ENCODE data around the gene ASPSCR1. TPM values are rescaled to one million over a fixed set of nuclear protein-coding genes. Genes with fewer than 3 reads are reported as not detected.

ASPSCR1 gene
- total and polyA plus RNA-seq, 2 of the 13 experiments (the other 11 are each of a cell fraction or from before 2014, with no cell fraction given): 274 to 314 TPM

DNA sequence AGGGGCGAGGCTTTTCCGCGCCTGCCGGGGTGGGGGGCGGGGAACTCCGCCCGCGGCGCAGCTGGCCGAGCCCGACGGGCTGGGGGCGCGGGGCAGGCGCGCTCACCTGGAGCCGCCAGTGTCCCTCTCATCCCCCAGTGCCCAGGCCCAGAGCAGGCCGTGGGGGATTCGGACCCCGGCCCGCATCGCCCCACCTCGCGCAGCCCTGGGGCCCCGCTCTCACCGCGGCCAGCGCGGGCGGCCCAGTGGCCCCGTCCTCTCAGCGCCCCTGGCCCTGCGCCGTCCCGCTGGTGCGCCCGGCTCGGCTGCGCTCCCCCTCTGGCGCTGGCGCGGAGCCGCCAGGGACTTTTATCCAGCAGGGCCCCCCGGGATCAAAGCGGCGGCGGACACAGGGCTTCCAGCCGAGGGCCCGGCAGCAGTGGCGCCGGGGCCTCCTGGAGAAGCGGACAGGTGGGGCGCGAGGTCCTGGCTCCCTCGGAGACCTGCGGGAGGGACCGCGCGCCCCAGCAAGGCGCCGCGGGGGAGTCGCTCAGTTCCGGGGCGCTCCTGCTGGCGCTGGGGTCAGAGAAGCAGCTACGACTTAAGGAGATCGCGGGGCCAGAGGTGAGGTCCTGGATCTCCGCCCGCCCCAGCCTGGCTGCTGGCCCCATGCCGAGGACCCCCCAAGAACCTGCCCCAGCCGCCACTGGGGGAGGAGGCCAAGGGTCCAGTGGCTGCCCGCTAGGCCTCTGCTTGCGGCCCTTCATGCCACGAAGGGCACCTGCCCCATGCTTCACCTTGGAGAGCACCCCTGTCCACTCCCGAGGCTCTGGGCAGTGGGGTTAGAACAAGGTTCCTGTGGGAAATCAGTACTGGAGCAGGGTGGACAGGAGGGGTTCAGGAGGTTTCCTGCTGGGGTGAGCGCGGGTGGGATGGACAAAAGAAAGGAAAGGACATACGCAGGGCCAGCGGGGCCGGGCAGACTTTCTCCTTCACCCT, 15.6 kb upstream of the ASPSCR1 start (continued):
- TF ChIP-seq, protein P1, sequence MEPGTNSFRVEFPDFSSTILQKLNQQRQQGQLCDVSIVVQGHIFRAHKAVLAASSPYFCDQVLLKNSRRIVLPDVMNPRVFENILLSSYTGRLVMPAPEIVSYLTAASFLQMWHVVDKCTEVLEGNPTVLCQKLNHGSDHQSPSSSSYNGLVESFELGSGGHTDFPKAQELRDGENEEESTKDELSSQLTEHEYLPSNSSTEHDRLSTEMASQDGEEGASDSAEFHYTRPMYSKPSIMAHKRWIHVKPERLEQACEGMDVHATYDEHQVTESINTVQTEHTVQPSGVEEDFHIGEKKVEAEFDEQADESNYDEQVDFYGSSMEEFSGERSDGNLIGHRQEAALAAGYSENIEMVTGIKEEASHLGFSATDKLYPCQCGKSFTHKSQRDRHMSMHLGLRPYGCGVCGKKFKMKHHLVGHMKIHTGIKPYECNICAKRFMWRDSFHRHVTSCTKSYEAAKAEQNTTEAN (CRISPR knock-in tag; conservative IDR thresholded peaks at IDR 0.05): 0 out of 2 replicates have a peak, but pooled peaks have one; percentile 7
- TF ChIP-seq AGO2 (optimal IDR thresholded peaks at IDR 0.05; ENCODE audit: low read depth, low read length) (peak; percentile 98), NFYC (CRISPR knock-in tag; IDR thresholded peaks at IDR 0.05) (no peak), HNRNPL (IDR thresholded peaks at IDR 0.05; ENCODE audit: low read depth, low read length) (peak; percentile 84), ZNF670 (CRISPR knock-in tag; IDR thresholded peaks at IDR 0.05; ENCODE audit: borderline replicate concordance) (no peak), RAD21 (CRISPR knock-in tag; IDR thresholded peaks at IDR 0.05) (peak; percentile 17; the same call in 1 of the 2 replicates), TOPORS (CRISPR knock-in tag; IDR thresholded peaks at IDR 0.05) (peak; percentile 51; the same call in 1 of the 2 replicates), KDM5B (CRISPR knock-in tag; IDR thresholded peaks at IDR 0.05; ENCODE audit: borderline replicate concordance) (peak; percentile 58), FOXJ3 (CRISPR knock-in tag; IDR thresholded peaks at IDR 0.05; ENCODE audit: borderline replicate concordance) (no peak), ZNF781 (CRISPR knock-in tag; IDR thresholded peaks at IDR 0.05; ENCODE audit: borderline replicate concordance, not compliant biosample characterization) (no peak), ZBTB7B (CRISPR knock-in tag; IDR thresholded peaks at IDR 0.05) (0 out of 2 replicates have a peak, but pooled peaks have one; percentile 30)
- TF ChIP-seq, protein P2, sequence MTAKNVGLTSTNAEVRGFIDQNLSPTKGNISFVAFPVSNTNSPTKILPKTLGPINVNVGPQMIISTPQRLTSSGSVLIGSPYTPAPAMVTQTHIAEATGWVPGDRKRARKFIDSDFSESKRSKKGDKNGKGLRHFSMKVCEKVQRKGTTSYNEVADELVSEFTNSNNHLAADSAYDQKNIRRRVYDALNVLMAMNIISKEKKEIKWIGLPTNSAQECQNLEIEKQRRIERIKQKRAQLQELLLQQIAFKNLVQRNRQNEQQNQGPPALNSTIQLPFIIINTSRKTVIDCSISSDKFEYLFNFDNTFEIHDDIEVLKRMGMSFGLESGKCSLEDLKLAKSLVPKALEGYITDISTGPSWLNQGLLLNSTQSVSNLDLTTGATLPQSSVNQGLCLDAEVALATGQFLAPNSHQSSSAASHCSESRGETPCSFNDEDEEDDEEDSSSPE (CRISPR knock-in tag; IDR thresholded peaks at IDR 0.05): no peak
- TF ChIP-seq, protein P3, sequence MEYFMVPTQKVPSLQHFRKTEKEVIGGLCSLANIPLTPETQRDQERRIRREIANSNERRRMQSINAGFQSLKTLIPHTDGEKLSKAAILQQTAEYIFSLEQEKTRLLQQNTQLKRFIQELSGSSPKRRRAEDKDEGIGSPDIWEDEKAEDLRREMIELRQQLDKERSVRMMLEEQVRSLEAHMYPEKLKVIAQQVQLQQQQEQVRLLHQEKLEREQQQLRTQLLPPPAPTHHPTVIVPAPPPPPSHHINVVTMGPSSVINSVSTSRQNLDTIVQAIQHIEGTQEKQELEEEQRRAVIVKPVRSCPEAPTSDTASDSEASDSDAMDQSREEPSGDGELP (IDR thresholded peaks at IDR 0.05; ENCODE audit: borderline replicate concordance, low read depth): peak; percentile 39; the same call in 1 of the 2 replicates
- TF ChIP-seq, protein P4, sequence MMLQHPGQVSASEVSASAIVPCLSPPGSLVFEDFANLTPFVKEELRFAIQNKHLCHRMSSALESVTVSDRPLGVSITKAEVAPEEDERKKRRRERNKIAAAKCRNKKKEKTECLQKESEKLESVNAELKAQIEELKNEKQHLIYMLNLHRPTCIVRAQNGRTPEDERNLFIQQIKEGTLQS (CRISPR knock-in tag; IDR thresholded peaks at IDR 0.05): 0 out of 2 replicates have a peak, but pooled peaks have one; percentile 15
- TF ChIP-seq, protein P5, sequence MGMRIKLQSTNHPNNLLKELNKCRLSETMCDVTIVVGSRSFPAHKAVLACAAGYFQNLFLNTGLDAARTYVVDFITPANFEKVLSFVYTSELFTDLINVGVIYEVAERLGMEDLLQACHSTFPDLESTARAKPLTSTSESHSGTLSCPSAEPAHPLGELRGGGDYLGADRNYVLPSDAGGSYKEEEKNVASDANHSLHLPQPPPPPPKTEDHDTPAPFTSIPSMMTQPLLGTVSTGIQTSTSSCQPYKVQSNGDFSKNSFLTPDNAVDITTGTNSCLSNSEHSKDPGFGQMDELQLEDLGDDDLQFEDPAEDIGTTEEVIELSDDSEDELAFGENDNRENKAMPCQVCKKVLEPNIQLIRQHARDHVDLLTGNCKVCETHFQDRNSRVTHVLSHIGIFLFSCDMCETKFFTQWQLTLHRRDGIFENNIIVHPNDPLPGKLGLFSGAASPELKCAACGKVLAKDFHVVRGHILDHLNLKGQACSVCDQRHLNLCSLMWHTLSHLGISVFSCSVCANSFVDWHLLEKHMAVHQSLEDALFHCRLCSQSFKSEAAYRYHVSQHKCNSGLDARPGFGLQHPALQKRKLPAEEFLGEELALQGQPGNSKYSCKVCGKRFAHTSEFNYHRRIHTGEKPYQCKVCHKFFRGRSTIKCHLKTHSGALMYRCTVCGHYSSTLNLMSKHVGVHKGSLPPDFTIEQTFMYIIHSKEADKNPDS (CRISPR knock-in tag; IDR thresholded peaks at IDR 0.05): no peak
- TF ChIP-seq, protein P6, sequence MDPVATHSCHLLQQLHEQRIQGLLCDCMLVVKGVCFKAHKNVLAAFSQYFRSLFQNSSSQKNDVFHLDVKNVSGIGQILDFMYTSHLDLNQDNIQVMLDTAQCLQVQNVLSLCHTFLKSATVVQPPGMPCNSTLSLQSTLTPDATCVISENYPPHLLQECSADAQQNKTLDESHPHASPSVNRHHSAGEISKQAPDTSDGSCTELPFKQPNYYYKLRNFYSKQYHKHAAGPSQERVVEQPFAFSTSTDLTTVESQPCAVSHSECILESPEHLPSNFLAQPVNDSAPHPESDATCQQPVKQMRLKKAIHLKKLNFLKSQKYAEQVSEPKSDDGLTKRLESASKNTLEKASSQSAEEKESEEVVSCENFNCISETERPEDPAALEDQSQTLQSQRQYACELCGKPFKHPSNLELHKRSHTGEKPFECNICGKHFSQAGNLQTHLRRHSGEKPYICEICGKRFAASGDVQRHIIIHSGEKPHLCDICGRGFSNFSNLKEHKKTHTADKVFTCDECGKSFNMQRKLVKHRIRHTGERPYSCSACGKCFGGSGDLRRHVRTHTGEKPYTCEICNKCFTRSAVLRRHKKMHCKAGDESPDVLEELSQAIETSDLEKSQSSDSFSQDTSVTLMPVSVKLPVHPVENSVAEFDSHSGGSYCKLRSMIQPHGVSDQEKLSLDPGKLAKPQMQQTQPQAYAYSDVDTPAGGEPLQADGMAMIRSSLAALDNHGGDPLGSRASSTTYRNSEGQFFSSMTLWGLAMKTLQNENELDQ (CRISPR knock-in tag; IDR thresholded peaks at IDR 0.05; ENCODE audit: borderline replicate concordance): no peak
- TF ChIP-seq, protein P7, sequence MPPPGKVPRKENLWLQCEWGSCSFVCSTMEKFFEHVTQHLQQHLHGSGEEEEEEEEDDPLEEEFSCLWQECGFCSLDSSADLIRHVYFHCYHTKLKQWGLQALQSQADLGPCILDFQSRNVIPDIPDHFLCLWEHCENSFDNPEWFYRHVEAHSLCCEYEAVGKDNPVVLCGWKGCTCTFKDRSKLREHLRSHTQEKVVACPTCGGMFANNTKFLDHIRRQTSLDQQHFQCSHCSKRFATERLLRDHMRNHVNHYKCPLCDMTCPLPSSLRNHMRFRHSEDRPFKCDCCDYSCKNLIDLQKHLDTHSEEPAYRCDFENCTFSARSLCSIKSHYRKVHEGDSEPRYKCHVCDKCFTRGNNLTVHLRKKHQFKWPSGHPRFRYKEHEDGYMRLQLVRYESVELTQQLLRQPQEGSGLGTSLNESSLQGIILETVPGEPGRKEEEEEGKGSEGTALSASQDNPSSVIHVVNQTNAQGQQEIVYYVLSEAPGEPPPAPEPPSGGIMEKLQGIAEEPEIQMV (CRISPR knock-in tag; IDR thresholded peaks at IDR 0.05; ENCODE audit: low read depth): 0 out of 2 replicates have a peak, but pooled peaks have one; percentile 32
